ENCODE measurements around the gene LPA.
"Not testable (repeated sequence)": the region's sequence is repeated elsewhere in the genome, so short reads cannot be mapped to it uniquely, and the experiment has no call there.

Gene LPA

GRCh38 chr6:160595838-160596832 is 67.9 kb downstream of the LPA start:
- CTCF ChIA-PET = no interaction called here
- POLR2A ChIA-PET = no interaction called here
- DNase-seq (ENCODE audit: extremely low spot score) = no peak
- no peak for TF ChIP-seq CTBP1 (IDR thresholded peaks at IDR 0.05; ENCODE audit: borderline replicate concordance)
- TF ChIP-seq ZNF384 (IDR thresholded peaks at IDR 0.05) = no peak
- TF ChIP-seq TARDBP (IDR thresholded peaks at IDR 0.05) = no peak
- no peak for TF ChIP-seq SP1 (IDR thresholded peaks at IDR 0.05)
- no peak for TF ChIP-seq FOXM1 (IDR thresholded peaks at IDR 0.05; ENCODE audit: borderline replicate concordance)
- no peak for TF ChIP-seq L3MBTL2 (conservative IDR thresholded peaks at IDR 0.05)
- no peak for TF ChIP-seq ELF4 (IDR thresholded peaks at IDR 0.05)
- TF ChIP-seq PKNOX1 (IDR thresholded peaks at IDR 0.05) = no peak
- TF ChIP-seq LEF1 (IDR thresholded peaks at IDR 0.05; ENCODE audit: borderline replicate concordance) = no peak
- TF ChIP-seq FOXK2 (IDR thresholded peaks at IDR 0.05) = no peak
- no peak for TF ChIP-seq ARNT (IDR thresholded peaks at IDR 0.05)
- no peak for TF ChIP-seq BHLHE40 (IDR thresholded peaks at IDR 0.05; ENCODE audit: borderline replicate concordance)
- TF ChIP-seq HDGF (IDR thresholded peaks at IDR 0.05; ENCODE audit: borderline replicate concordance) = no peak
- TF ChIP-seq NFRKB (IDR thresholded peaks at IDR 0.05) = no peak
- no peak for TF ChIP-seq SUZ12 (IDR thresholded peaks at IDR 0.05)
- TF ChIP-seq FOXA1 (IDR thresholded peaks at IDR 0.05) = no peak

- CTCF ChIA-PET; POLR2A ChIA-PET; DNase-seq (ENCODE audit: extremely low spot score): not testable (repeated sequence)
Measured at GRCh38 chr6:160595297-160595696, 68.8 kb downstream of the LPA start.

- no peak for TF ChIP-seq ZNF384 (IDR thresholded peaks at IDR 0.05)
- TF ChIP-seq HDGF (IDR thresholded peaks at IDR 0.05; ENCODE audit: borderline replicate concordance) = no peak
- TF ChIP-seq CTBP1 (IDR thresholded peaks at IDR 0.05; ENCODE audit: borderline replicate concordance) = no peak
- no peak for DNase-seq (ENCODE audit: extremely low spot score)
- POLR2A ChIA-PET = no interaction called here
- CTCF ChIA-PET = no interaction called here
Measured at GRCh38 chr6:160586374-160586773, 77.7 kb downstream of the LPA start.

- ChIA-PET POLR2A (no interaction called here), CTCF (no interaction called here)
- TF ChIP-seq SP1 (IDR thresholded peaks at IDR 0.05) (no peak), PKNOX1 (IDR thresholded peaks at IDR 0.05) (no peak), ARNT (IDR thresholded peaks at IDR 0.05) (no peak), ZNF384 (IDR thresholded peaks at IDR 0.05) (no peak), SUZ12 (IDR thresholded peaks at IDR 0.05) (no peak), CTBP1 (IDR thresholded peaks at IDR 0.05; ENCODE audit: borderline replicate concordance) (no peak), LEF1 (IDR thresholded peaks at IDR 0.05; ENCODE audit: borderline replicate concordance) (no peak), FOXK2 (IDR thresholded peaks at IDR 0.05) (no peak), TARDBP (IDR thresholded peaks at IDR 0.05) (no peak), L3MBTL2 (conservative IDR thresholded peaks at IDR 0.05) (no peak), HDGF (IDR thresholded peaks at IDR 0.05; ENCODE audit: borderline replicate concordance) (no peak), FOXM1 (IDR thresholded peaks at IDR 0.05; ENCODE audit: borderline replicate concordance) (no peak), NFRKB (IDR thresholded peaks at IDR 0.05) (no peak), ELF4 (IDR thresholded peaks at IDR 0.05) (no peak), BHLHE40 (IDR thresholded peaks at IDR 0.05; ENCODE audit: borderline replicate concordance) (no peak)
- DNase-seq (ENCODE audit: extremely low spot score) = no peak
Measured at GRCh38 chr6:160583794-160584193, 80.3 kb downstream of the LPA start.

- POLR2A ChIA-PET = no interaction called here
- CTCF ChIA-PET = no interaction called here
- no peak for TF ChIP-seq LEF1 (IDR thresholded peaks at IDR 0.05; ENCODE audit: borderline replicate concordance)
- TF ChIP-seq L3MBTL2 (conservative IDR thresholded peaks at IDR 0.05) = no peak
- no peak for TF ChIP-seq FOXA1 (IDR thresholded peaks at IDR 0.05)
- no peak for TF ChIP-seq NFRKB (IDR thresholded peaks at IDR 0.05)
- no peak for TF ChIP-seq SUZ12 (IDR thresholded peaks at IDR 0.05)
- TF ChIP-seq TARDBP (IDR thresholded peaks at IDR 0.05) = no peak
- TF ChIP-seq ZNF384 (IDR thresholded peaks at IDR 0.05) = no peak
- no peak for TF ChIP-seq SP1 (IDR thresholded peaks at IDR 0.05)
- TF ChIP-seq FOXM1 (IDR thresholded peaks at IDR 0.05; ENCODE audit: borderline replicate concordance) = no peak
- no peak for TF ChIP-seq FOXK2 (IDR thresholded peaks at IDR 0.05)
- no peak for TF ChIP-seq ELF4 (IDR thresholded peaks at IDR 0.05)
- TF ChIP-seq PKNOX1 (IDR thresholded peaks at IDR 0.05) = no peak
- no peak for TF ChIP-seq BHLHE40 (IDR thresholded peaks at IDR 0.05; ENCODE audit: borderline replicate concordance)
- DNase-seq (ENCODE audit: extremely low spot score) = no peak
Measured at GRCh38 chr6:160581406-160581805, 82.7 kb downstream of the LPA start.

GRCh38 chr6:160578515-160578914 is 85.6 kb downstream of the LPA start:
- POLR2A ChIA-PET; DNase-seq (ENCODE audit: extremely low spot score); CTCF ChIA-PET: not testable (repeated sequence)

GRCh38 chr6:160573943-160574342 is 90.1 kb downstream of the LPA start:
- ChIA-PET POLR2A (no interaction called here), CTCF (no interaction called here)
- DNase-seq (ENCODE audit: extremely low spot score) = no peak
- TF ChIP-seq ELF4 (IDR thresholded peaks at IDR 0.05) (no peak), NFRKB (IDR thresholded peaks at IDR 0.05) (no peak), CTBP1 (IDR thresholded peaks at IDR 0.05; ENCODE audit: borderline replicate concordance) (no peak), TARDBP (IDR thresholded peaks at IDR 0.05) (no peak), FOXA1 (IDR thresholded peaks at IDR 0.05) (no peak), BHLHE40 (IDR thresholded peaks at IDR 0.05; ENCODE audit: borderline replicate concordance) (no peak), PKNOX1 (IDR thresholded peaks at IDR 0.05) (no peak), FOXM1 (IDR thresholded peaks at IDR 0.05; ENCODE audit: borderline replicate concordance) (no peak), SP1 (IDR thresholded peaks at IDR 0.05) (no peak), SUZ12 (IDR thresholded peaks at IDR 0.05) (no peak), LEF1 (IDR thresholded peaks at IDR 0.05; ENCODE audit: borderline replicate concordance) (no peak)

- DNase-seq (ENCODE audit: extremely low spot score); POLR2A ChIA-PET; CTCF ChIA-PET: not testable (repeated sequence)
Measured at GRCh38 chr6:160571201-160571600, 92.9 kb downstream of the LPA start.
